Measurements from ENCODE around the gene TMEM18.
A peak's percentile ranks its signal among the peaks of the same experiment; 100 is the strongest.
"Not testable (repeated sequence)": the region's sequence is repeated elsewhere in the genome, so short reads cannot be mapped to it uniquely, and the experiment has no call there.

TMEM18 gene

DNA sequence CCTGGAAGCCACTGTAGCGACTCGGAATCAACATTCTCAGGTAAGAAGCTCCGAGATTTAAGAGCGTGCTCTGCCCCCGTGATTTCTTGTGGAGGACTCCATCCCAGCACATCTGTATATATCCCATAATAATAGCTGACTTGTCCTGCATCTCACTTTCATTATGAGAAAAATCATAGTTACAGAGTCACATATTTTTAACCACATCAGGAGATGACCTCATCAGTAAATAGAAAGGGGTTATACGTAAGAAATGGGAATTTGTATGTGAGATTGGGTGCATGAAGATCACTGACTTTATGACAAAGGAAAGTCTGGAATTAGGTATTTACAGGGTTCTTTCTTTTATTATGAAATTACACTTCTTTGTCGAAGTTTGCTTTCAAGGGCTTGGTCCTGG lies 16.4 kb upstream of the TMEM18 start:
- DNase-seq (ENCODE audit: low read depth): no peak

DNA sequence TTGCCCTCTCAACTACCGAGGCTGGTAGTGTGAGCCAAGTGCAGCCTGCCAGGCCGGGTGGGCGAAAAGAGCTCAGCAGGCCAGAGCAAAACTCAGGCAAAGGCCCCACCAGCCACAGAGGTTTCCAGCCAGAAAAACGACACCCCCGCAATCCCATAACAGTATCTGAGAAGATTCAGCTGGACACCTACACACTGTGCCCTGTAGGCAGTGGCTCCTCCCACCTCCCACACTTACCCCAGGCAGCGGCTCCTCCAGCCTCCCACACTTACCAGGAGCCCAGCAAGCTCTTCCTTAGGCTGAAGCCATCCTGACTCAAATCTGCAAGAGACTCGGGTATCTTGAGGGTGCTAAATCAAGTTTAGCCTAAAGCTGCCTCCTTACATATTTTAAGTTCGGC lies 15.6 kb upstream of the TMEM18 start:
- no peak for DNase-seq (ENCODE audit: low read depth)

GRCh38 chr2:691821-692761 lies 14.9 kb upstream of the TMEM18 start:
- no peak for DNase-seq (ENCODE audit: low read depth)

- DNase-seq (ENCODE audit: low read depth): no peak
Observed at GRCh38 chr2:690799-691198, 13.6 kb upstream of the TMEM18 start.

GRCh38 chr2:689877-690510 lies 12.8 kb upstream of the TMEM18 start:
- DNase-seq (ENCODE audit: low read depth): no peak

DNA sequence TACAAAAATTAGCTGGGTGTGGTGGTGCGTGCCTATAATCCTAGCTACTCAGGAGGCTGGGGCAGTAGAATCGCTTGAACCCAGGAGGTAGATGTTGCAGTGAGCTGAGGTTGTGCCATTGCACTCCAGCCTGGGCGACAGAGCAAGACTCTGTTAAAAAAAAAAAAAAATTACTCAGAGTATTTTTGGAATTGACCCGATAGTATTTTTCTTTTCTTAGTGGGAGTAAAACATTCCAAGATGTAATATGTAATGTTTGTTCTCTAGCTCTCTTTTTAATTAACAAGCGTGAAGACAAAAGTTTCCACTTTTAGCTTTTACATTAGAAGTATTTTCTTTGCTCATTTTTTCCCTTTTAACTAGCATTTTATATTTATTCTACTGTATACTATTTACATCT lies 12.0 kb upstream of the TMEM18 start:
- no peak for DNase-seq (ENCODE audit: low read depth)

DNA sequence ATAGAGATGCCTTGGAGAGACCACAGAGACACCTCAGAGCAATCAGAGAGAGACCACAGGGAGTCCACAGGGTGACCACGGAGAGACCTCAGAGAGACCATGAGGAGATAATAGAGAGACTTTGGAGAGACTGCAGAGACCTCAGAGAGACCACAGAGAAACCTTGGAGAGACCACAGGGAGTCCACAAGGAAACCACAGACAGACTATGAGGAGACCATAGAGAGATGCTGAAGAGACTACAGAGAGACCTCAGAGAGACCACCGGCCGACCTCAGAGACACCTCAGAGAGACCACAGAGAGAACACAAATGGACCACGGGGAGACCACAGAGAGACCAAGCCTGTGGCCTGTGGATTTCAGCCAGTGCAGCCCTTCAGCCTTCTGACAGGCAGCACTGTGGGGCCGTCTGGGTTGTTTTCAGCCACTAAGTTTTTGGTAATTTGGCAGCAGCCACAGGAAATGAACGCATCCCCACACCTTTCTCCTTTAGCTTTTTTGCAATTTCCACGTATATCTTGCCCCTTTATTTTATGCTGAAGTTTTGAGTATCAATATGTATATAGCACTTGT lies 11.4 kb upstream of the TMEM18 start:
- DNase-seq (ENCODE audit: low read depth): no peak

GRCh38 chr2:685421-685820 lies 8.2 kb upstream of the TMEM18 start:
- DNase-seq (ENCODE audit: low read depth): no peak

DNA sequence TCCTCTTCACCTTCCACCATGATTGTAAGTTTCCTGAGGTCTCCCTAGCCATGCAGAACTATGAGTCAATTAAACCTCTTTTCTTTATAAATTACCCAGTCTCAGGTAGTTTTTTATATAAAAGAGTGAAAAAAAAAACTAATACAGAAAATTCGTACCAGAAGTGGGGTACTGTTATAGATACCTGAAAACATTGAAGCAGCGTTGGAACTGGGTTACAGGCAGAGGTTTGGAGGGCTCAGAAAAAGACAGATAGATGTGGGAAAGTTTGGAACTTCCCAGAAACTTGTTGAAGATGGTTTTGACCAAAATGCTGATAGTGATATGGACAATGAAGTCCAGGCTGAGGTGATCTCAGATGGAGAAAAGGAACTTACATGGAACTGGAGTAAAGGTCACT lies 7.7 kb upstream of the TMEM18 start:
- DNase-seq (ENCODE audit: low read depth): not testable (repeated sequence)

DNA sequence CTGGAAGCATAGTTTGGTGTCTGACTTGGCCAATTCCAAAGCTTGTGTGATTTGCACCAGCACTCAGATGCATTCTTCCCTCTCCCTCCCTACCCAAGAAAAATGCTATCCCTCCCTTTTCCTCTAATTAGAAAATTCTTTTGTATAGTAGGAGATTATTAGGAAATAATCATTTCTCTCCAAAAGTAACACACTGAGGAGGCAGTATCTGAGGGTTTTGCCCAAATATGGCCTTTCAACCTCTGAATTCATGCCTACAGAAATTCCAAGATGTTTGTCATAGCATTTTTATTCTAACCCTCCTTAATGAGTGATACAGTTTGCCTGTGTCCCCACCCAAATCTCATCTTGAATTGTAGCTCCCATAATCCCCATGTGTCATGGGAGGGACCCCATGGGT lies 5.0 kb upstream of the TMEM18 start:
- no peak for DNase-seq (ENCODE audit: low read depth)

GRCh38 chr2:681312-681711 lies 4.1 kb upstream of the TMEM18 start:
- no peak for DNase-seq (ENCODE audit: low read depth)

DNA sequence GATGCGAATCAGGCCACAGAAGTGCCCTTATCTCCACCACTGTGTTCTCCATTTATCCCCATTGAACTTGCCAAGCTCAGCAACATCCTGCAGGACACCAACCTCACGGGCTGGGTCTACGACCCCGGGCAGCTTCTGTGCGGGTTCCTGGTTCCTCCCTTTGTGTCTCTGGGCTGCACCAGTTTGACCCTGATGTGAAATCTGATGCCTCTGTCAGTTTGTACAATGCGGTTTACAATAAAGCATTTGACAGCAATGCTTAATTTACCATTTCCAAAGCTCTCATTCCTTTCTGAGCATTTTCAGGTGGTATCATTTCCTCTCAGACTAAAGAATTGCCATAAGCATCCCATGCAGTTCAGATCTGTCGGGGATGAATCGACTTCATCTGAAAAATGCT lies 3.3 kb upstream of the TMEM18 start:
- DNase-seq (ENCODE audit: low read depth): no peak

DNA sequence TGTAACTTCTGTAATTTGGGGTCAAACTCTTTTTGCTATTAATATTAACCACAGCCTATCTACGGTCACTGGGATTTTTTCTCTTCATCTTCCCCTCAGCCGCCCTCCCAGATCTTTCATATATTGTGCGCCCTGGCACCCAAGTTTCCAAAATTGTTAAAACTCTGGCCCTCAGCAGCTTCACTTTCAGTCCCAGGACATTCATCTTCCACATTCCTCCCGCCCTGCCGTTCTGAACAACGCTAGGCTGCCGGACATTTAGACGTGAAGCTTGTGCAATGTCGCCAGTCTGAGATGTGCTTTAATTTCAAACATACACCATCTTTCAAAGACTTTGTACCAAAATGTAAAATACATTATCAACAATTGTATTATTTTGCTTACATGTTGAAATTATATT lies 1.8 kb upstream of the TMEM18 start:
- DNase-seq (ENCODE audit: low read depth): no peak

DNA sequence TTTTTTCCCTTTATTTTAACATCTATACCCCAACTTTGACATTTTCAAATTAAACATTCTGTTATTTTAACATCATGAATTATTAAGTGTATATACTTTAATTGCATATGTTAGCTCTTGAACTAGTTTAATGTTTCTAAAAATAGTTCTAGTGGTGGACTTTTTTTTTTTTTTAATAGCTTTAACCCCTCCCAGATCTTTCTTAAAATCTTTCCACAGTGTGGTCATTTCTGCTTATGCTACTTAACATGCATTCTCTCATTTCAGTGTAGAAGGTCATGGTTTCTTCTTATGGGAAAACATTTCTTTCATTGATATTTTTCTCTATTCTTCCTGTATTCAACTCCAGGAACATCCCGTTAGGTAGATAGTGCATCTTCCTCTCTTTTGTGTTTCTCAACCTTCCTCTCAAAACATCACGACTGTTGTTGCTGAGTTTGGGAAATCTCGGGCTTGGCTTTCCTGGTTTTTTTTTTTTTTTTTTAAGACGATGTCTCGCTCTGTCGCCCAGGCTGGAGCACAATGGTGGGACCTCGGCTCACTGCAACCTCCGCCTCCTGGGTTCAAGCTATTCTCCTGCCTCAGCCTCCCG lies 849 bp upstream of the TMEM18 start:
- DNase-seq (ENCODE audit: low read depth): no peak

GRCh38 chr2:676647-677055 lies 555 bp downstream of the TMEM18 start:
- DNase-seq (ENCODE audit: low read depth): peak; percentile 97

- DNase-seq (ENCODE audit: low read depth): no peak
Observed at GRCh38 chr2:675982-676646, 1.1 kb downstream of the TMEM18 start.

GRCh38 chr2:675460-675859 lies 1.7 kb downstream of the TMEM18 start:
- no peak for DNase-seq (ENCODE audit: low read depth)

- DNase-seq (ENCODE audit: low read depth): no peak
Observed at GRCh38 chr2:675051-675450, 2.2 kb downstream of the TMEM18 start.

GRCh38 chr2:674321-674985 lies 2.8 kb downstream of the TMEM18 start:
- no peak for DNase-seq (ENCODE audit: low read depth)

DNA sequence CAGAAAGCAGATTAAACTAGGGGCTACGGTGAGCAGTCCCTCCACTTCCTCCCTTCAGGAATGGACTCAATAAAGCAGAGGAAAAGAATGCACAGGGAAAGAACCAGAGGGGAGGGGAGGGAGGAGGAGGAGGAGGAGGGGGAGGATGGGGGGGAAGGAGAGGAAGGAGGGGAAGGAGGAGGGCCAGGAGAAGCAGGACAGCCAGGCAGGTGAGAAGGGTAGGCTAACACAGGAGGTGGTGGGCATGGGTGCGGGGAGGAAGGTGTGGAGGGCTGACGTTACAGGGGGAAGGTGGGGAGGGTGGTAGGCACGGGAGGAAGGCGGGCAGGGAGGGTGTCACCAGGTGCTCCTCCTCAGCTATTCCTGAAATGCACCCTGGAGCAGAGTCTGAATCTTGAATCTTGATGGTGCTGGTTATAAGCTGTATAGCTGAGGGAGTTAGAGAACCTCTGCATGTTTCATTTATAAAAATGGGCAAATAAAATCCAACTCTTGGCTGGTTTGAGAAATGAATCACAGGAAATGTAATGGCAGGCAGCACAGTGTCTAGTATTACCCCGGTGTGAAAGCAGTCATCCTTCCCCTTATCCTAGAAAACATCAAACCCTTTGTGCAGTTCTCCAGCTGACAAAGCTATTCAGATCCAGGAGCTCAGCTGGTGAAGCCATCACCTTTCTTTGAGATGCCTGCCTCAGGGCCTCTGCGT lies 3.4 kb downstream of the TMEM18 start:
- DNase-seq (ENCODE audit: low read depth): no peak

DNA sequence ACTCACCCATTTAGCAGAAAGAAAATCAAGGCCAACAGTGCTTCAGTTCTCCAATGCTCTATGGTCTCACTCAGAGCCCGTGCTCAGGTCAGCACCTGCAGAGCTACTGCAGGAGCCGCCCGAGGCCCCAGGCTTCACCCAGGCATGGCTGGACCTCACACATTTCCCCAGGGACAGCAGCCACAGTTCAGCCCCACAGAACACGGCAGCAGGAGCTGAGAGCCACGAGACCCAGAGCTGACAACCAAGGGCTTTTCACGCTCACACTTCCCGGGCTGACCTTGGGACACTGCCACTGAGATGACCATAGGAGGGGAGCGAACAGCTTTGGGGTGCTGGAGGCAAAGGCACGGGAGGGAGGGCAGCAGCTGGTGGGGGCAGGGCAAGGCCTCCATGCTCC lies 4.2 kb downstream of the TMEM18 start:
- no peak for DNase-seq (ENCODE audit: low read depth)
